Gastrocnemius medialis (tissue), 4 donors: ENCODE measurements around the gene ZNF783.

Experiments
- POLR2A ChIP-seq, 2 donors: fragments of 450-650 bp; IDR thresholded peaks; one replicate each; pipeline ENCODE4 v1.6.1; 2017; ENCODE audit warnings: antibody characterized with exemption in 2 of 2, mild to moderate bottlenecking in 2 of 2, moderate library complexity in 2 of 2
- TF ChIP-seq, protein P1 (sequence below), 5 experiments: fragments of 450-650 bp in 3 of 5; fragments of 200-600 bp in 2 of 5; sonication (generic) in 2 of 5; IDR thresholded peaks in 4 of 5; conservative IDR thresholded peaks in 1 of 5; 1 replicate in 4 of 5; 2 replicates in 1 of 5; pipeline ENCODE4 v1.5.1; 2016 to 2019; ENCODE audit warnings: antibody characterized with exemption in 5 of 5, mild to moderate bottlenecking in 3 of 5, moderate library complexity in 3 of 5

DNA sequence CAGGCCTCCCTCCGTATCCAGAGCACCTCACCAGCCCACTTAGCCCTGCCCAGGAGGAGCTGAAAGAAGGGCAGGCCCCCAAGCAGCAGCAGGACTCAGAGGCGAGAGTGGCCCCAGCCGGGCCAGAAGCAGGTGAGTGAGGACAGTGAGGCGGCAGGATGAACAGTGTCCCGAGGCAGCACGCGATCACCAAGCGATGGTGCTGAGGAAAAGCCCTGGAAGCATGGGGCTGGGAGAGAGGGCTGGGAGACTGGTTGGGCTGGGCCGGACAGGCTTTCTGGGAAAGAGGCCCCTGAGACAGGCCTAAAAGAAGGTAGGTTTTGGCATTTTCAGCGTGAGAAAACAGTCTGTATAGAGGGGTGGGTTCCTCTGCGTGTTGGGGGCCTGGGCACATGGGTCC lies 16.4 kb downstream of the ZNF783 start:
- TF ChIP-seq, protein P1, sequence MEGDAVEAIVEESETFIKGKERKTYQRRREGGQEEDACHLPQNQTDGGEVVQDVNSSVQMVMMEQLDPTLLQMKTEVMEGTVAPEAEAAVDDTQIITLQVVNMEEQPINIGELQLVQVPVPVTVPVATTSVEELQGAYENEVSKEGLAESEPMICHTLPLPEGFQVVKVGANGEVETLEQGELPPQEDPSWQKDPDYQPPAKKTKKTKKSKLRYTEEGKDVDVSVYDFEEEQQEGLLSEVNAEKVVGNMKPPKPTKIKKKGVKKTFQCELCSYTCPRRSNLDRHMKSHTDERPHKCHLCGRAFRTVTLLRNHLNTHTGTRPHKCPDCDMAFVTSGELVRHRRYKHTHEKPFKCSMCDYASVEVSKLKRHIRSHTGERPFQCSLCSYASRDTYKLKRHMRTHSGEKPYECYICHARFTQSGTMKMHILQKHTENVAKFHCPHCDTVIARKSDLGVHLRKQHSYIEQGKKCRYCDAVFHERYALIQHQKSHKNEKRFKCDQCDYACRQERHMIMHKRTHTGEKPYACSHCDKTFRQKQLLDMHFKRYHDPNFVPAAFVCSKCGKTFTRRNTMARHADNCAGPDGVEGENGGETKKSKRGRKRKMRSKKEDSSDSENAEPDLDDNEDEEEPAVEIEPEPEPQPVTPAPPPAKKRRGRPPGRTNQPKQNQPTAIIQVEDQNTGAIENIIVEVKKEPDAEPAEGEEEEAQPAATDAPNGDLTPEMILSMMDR (IDR thresholded peaks at IDR 0.05 in 4 of 5, conservative IDR thresholded peaks at IDR 0.05 in 1 of 5): no peak
- no peak for TF ChIP-seq POLR2A (IDR thresholded peaks at IDR 0.05)
